Cortex of kidney (tissue), 1 donor: ENCODE measurements around the gene JAKMIP1.

Experiments used
- DNase-seq: peaks from one replicate; lab custom pipeline; 2025; lab: John Stamatoyannopoulos, UW

JAKMIP1 gene

GRCh38 chr4:5992171-5992827 is 208.1 kb downstream of the JAKMIP1 start:
- no peak for DNase-seq

GRCh38 chr4:5991405-5991804 is 208.9 kb downstream of the JAKMIP1 start:
- no peak for DNase-seq

GRCh38 chr4:5990446-5991160 is 209.7 kb downstream of the JAKMIP1 start:
- DNase-seq, result no peak

GRCh38 chr4:5989236-5990225 is 210.8 kb downstream of the JAKMIP1 start:
- DNase-seq, result no peak

GRCh38 chr4:5988086-5988845 is 212.1 kb downstream of the JAKMIP1 start:
- DNase-seq, result no peak

- no peak for DNase-seq
These were observed 215.5 kb downstream of the JAKMIP1 start for GRCh38 chr4:5984843-5985242.

- no peak for DNase-seq
These were observed 218.0 kb downstream of the JAKMIP1 start for GRCh38 chr4:5982156-5982973.

- DNase-seq, result no peak
These were observed 219.8 kb downstream of the JAKMIP1 start for GRCh38 chr4:5980436-5981155.

GRCh38 chr4:5979981-5980380 is 220.4 kb downstream of the JAKMIP1 start:
- no peak for DNase-seq

GRCh38 chr4:5976921-5977320 is 223.4 kb downstream of the JAKMIP1 start:
- no peak for DNase-seq

- no peak for DNase-seq
These were observed 223.9 kb downstream of the JAKMIP1 start for GRCh38 chr4:5976431-5976830.
